ENCODE results near the gene PSMC5. TPM values are rescaled to one million over a fixed set of nuclear protein-coding genes. Genes with fewer than 3 reads are reported as not detected.
A peak's percentile ranks its signal among the peaks of the same experiment; 100 is the strongest.

PSMC5 gene
- total RNA-seq, 2 experiments from 2014 or later, result 32.6 to 105 TPM

DNA sequence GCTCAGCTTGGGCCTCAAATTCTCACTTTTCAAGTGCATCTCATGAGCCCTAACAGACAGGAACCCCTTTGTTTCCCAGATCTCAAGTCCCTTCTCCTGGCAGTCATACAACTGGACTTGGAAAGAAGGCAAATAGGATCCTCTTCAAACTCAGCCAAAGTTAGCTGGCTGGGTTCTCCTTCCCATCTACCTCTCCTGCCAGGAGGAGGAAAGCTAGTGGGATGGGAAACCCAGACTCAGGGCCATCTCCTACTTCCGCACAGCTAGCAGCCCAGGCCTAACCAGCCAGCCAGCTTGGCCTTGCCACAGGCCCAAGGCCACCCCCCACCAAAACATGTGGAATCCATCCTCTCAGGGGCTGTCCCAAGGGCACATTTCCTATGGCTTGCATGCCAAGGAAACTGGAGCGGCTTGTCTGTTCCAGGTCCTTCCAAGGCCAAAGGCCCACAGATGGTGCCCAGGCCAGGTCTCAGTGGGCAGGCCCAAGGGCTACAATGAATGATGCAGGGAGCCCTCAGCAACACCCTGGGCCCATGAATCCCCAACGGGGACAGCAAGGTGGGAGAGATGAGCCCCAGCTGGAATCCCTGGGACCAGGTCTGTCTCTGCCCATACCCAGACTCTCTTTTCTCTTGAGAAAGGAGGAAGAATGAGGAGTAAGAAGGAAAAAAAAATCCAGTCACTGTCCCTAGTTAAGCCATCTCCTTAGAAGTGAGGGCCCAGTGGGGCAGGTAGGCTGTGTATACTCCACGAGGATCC, 13.5 kb downstream of the PSMC5 start:
- peaks cover 48% of the 10 kb centered on the region for H3K4me1 ChIP-seq (ENCODE audit: insufficient read depth, low read length, poor library complexity, severe bottlenecking)

GRCh38 chr17:63841350-63842172, 14.3 kb downstream of the PSMC5 start:
- Histone ChIP-seq H3K9me3 (ENCODE audit: low read length) (no peaks in the 10 kb centered on the region), H4K20me1 (ENCODE audit: insufficient read depth, low read length) (peaks cover 18% of the 10 kb centered on the region), H2AFZ (ENCODE audit: low read length) (no peak overlapping the region), H3K4me3 (ENCODE audit: low read depth, low read length, poor library complexity, severe bottlenecking) (peak overlapping the region; percentile 99), H3K36me3 (ENCODE audit: insufficient read depth, low read length) (peaks cover 29% of the 10 kb centered on the region), H3K4me1 (ENCODE audit: insufficient read depth, low read length, poor library complexity, severe bottlenecking) (peaks cover 48% of the 10 kb centered on the region), H3K79me2 (ENCODE audit: insufficient read depth, low read depth, low read length) (peaks cover 57% of the 10 kb centered on the region), H3K9me2 (ENCODE audit: insufficient read depth, low read length) (no peaks in the 10 kb centered on the region), H3K4me2 (ENCODE audit: low read length) (peak overlapping the region; percentile 83), H3K27ac (ENCODE audit: low read depth, low read length, poor library complexity, severe bottlenecking) (peak overlapping the region; percentile 97)
- POLR2A ChIA-PET, result interaction anchor here (4.4 kb wide), 1 partner anchor 13 kb away, joined by 20 read pairs; the partner anchor contains the start of genes FTSJ3 and PSMC5
- TF ChIP-seq EZH2phosphoT487 (IDR thresholded peaks at IDR 0.05; ENCODE audit: borderline replicate concordance, low read depth, low read length), result no peak
- no peak for TF ChIP-seq CTCF (conservative IDR thresholded peaks at IDR 0.05; ENCODE audit: low read length)
- no TSS peak for BruUV-seq (replicated peaks)
- CTCF ChIA-PET (ENCODE audit: unreplicated experiment), result no interaction called here
- intact Hi-C loops (cut with micrococcal nuclease; ENCODE audit: unreplicated experiment), result no loop called here
- DNase-seq (ENCODE audit: low spot score), result peak; percentile 61

More for the DNA sequence above, 13.5 kb downstream of the PSMC5 start:
- intact Hi-C loops (cut with micrococcal nuclease; ENCODE audit: unreplicated experiment), result no loop called here
- H3K79me2 ChIP-seq (ENCODE audit: insufficient read depth, low read depth, low read length), result peaks cover 59% of the 10 kb centered on the region
- CTCF ChIA-PET (ENCODE audit: unreplicated experiment), result no interaction called here
- H3K9me2 ChIP-seq (ENCODE audit: insufficient read depth, low read length), result no peaks in the 10 kb centered on the region
- POLR2A ChIA-PET, result interaction anchor here (0.5 to 4.4 kb wide), 3 partner anchors 13 to 146 kb away, joined by 4 to 20 read pairs (median 6); partner anchors contain the start of genes CCDC47, FTSJ3 and PSMC5
- no peaks in the 10 kb centered on the region for H3K9me3 ChIP-seq (ENCODE audit: low read length)
- H3K4me3 ChIP-seq (ENCODE audit: low read depth, low read length, poor library complexity, severe bottlenecking), result peak overlapping the region; percentile 99
- H4K20me1 ChIP-seq (ENCODE audit: insufficient read depth, low read length), result peaks cover 18% of the 10 kb centered on the region
- H3K4me2 ChIP-seq (ENCODE audit: low read length), result peak overlapping the region; percentile 83
- H2AFZ ChIP-seq (ENCODE audit: low read length), result no peak overlapping the region
- BruUV-seq (replicated peaks), result no TSS peak
- H3K27ac ChIP-seq (ENCODE audit: low read depth, low read length, poor library complexity, severe bottlenecking), result peak overlapping the region; percentile 97
- DNase-seq (ENCODE audit: low spot score), result no peak
- peaks cover 37% of the 10 kb centered on the region for H3K36me3 ChIP-seq (ENCODE audit: insufficient read depth, low read length)
- TF ChIP-seq EZH2phosphoT487 (IDR thresholded peaks at IDR 0.05; ENCODE audit: borderline replicate concordance, low read depth, low read length) (no peak), CTCF (conservative IDR thresholded peaks at IDR 0.05; ENCODE audit: low read length) (no peak)

Data from OCI-LY7 (cell line).